CD4-positive, CD25-positive, alpha-beta regulatory T cell (primary cell): ENCODE results near the gene AUTS2. TPM values are rescaled to one million over a fixed set of nuclear protein-coding genes. Genes with fewer than 3 reads are reported as not detected.

Experiments used
- ATAC-seq, 2 donors: fragments of 150-1000 bp; cut with Tn5 transposase; one replicate each; pipeline ENCODE4 v1.10.0; 2021; ENCODE audit warnings: low read depth in 2 of 2, moderate number of reproducible peaks in 2 of 2, moderate library complexity in 1 of 2
- DNase-seq, 3 donors: peaks; one replicate each; pipeline versions ENCODE4 v3.0.0 to v3.0.0-alpha.2; 2012 to 2022; ENCODE audit warnings: mixed read lengths in 1 of 3
- H3K27ac ChIP-seq: one replicate; pipeline ENCODE4 v1.7.0; 2013; ENCODE audit warnings: mild to moderate bottlenecking, low read length; ENCODE audit not compliant: insufficient read depth, poor library complexity, severe bottlenecking
- H3K27me3 ChIP-seq: one replicate; pipeline ENCODE4 v1.7.0; 2013; ENCODE audit warnings: low read length; ENCODE audit not compliant: control insufficient read depth, insufficient read depth
- H3K36me3 ChIP-seq: one replicate; pipeline ENCODE4 v1.7.0; 2013; ENCODE audit warnings: mild to moderate bottlenecking, low read length, moderate library complexity; ENCODE audit not compliant: control insufficient read depth, insufficient read depth
- H3K4me1 ChIP-seq: 2 replicates; pipeline ENCODE4 v1.7.0; 2013; ENCODE audit warnings: mild to moderate bottlenecking, low read length; ENCODE audit not compliant: insufficient read depth, control insufficient read depth, poor library complexity, severe bottlenecking
- H3K4me3 ChIP-seq: one replicate; pipeline ENCODE4 v1.7.0; 2013; ENCODE audit warnings: low read depth, mild to moderate bottlenecking, low read length, moderate library complexity
- H3K9me3 ChIP-seq, 2 experiments: 1 replicate in 1 of 2; 2 replicates in 1 of 2; pipeline ENCODE4 v1.7.0; 2013; ENCODE audit warnings: low read length in 2 of 2, mild to moderate bottlenecking in 1 of 2, moderate library complexity in 1 of 2; ENCODE audit not compliant: control insufficient read depth in 2 of 2
- H3K27ac Mint-ChIP-seq, 3 donors: one replicate each; pipeline ENCODE4 v1.8.0; 2020 to 2022; ENCODE audit warnings: mild to moderate bottlenecking in 3 of 3, mixed read lengths in 3 of 3, moderate library complexity in 2 of 3
- H3K27me3 Mint-ChIP-seq: one replicate; pipeline ENCODE4 v1.8.0; 2022; ENCODE audit warnings: mild to moderate bottlenecking, mixed read lengths
- H3K36me3 Mint-ChIP-seq: one replicate; pipeline ENCODE4 v1.8.0; 2020; ENCODE audit warnings: mixed read lengths
- H3K4me1 Mint-ChIP-seq, 4 donors: one replicate each; pipeline ENCODE4 v1.8.0; 2020 to 2022; ENCODE audit warnings: mixed read lengths in 4 of 4, mild to moderate bottlenecking in 1 of 4
- H3K4me3 Mint-ChIP-seq, 4 donors: one replicate each; pipeline ENCODE4 v1.8.0; 2020 to 2022; ENCODE audit warnings: mild to moderate bottlenecking in 4 of 4, mixed read lengths in 4 of 4, moderate library complexity in 3 of 4
- H3K9me3 Mint-ChIP-seq, 7 donors: one replicate each; pipeline ENCODE4 v1.8.0; 2020 to 2022; ENCODE audit warnings: mixed read lengths in 7 of 7, mild to moderate bottlenecking in 3 of 7, moderate library complexity in 2 of 7
- polyA plus RNA-seq, 4 donors: library from polyadenylated mRNA; unstranded; fragments of 300-500 nt; fragmentation: Illumina TruSeq; gene quantifications; one replicate each; pipeline ENCODE4 v1.2.3, GENCODE V29; 2021
- total RNA-seq: library from RNA; stranded (reverse); gene quantifications from one replicate; pipeline ENCODE4 v1.2.3, GENCODE V29; 2022

AUTS2 gene
- total and polyA plus RNA-seq, 5 donors from 2014 or later: 0.47 to 32.4 (median 0.74) TPM

DNA sequence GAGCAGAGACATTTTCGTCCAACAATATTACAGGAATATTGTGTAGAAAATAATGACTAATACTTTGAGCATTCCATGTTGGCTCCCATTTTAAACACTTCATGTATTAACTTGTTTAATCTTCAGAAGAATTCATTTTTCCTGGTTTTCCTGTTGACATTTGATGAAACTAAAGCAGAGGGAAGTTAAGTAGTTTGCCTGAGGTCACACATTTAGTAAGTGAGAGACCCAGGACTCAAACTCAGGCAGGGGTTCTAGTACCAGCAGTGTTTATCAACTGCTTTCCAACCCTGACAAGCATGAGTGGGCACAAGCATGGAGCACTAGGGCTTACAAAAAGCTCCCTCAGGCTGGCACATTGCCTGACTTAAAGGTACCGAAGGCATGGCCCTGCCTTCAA lies 719.1 kb downstream of the AUTS2 start:
- H3K4me1 Mint-ChIP-seq: peaks cover 0 to 24% (median 9%) of the 10 kb centered on the region in 4 donors
- H3K36me3 ChIP-seq: no peaks in the 10 kb centered on the region
- peak overlapping the region in 1 of 4 donors; percentile 67 for H3K4me3 Mint-ChIP-seq
- H3K36me3 Mint-ChIP-seq: no peaks in the 10 kb centered on the region
- H3K9me3 Mint-ChIP-seq: peaks cover 0 to 12% (median 6%) of the 10 kb centered on the region in 7 donors
- H3K27me3 Mint-ChIP-seq: no peaks in the 10 kb centered on the region
- H3K4me1 ChIP-seq: peaks cover 4% of the 10 kb centered on the region
- H3K27ac Mint-ChIP-seq: no peak overlapping the region
- ATAC-seq (no peak), DNase-seq (no peak)
- no peaks in the 10 kb centered on the region for H3K9me3 ChIP-seq
- no peak overlapping the region for H3K27ac ChIP-seq
- H3K4me3 ChIP-seq: no peak overlapping the region
- no peaks in the 10 kb centered on the region for H3K27me3 ChIP-seq

DNA sequence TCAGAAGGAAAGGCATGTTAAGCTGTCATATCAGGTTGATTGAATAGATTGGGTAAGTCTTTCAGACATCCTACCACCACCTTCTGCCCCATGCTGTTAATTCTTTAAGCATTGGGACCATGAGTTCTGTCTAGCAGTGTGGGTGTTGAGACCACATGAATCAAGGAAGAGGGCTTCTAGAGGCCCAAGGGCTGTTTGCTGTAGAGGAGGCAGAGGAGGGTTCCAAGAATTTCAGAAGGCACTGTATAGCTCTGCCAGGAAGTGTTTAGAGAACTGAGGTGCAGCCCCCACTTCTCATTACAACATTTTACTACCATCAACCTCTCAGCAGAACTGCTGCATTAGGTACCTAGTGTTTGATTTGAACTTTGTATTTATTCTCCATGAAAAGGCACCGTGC lies 720.2 kb downstream of the AUTS2 start:
- Histone ChIP-seq H3K4me3 (no peak overlapping the region), H3K9me3 (no peaks in the 10 kb centered on the region), H3K36me3 (no peaks in the 10 kb centered on the region), H3K4me1 (no peaks in the 10 kb centered on the region), H3K27ac (no peak overlapping the region), H3K27me3 (no peaks in the 10 kb centered on the region)
- H3K27me3 Mint-ChIP-seq: no peaks in the 10 kb centered on the region
- no peak for ATAC-seq
- peaks cover 2 to 15% (median 6%) of the 10 kb centered on the region in 7 donors for H3K9me3 Mint-ChIP-seq
- DNase-seq: peak in 1 of 3 donors; percentile 54
- peak overlapping the region in 1 of 4 donors; percentile 5 for H3K4me3 Mint-ChIP-seq
- peaks cover 0 to 22% (median 6%) of the 10 kb centered on the region in 4 donors for H3K4me1 Mint-ChIP-seq
- H3K27ac Mint-ChIP-seq: peak overlapping the region in 1 of 3 donors; percentile 18
- no peaks in the 10 kb centered on the region for H3K36me3 Mint-ChIP-seq

DNA sequence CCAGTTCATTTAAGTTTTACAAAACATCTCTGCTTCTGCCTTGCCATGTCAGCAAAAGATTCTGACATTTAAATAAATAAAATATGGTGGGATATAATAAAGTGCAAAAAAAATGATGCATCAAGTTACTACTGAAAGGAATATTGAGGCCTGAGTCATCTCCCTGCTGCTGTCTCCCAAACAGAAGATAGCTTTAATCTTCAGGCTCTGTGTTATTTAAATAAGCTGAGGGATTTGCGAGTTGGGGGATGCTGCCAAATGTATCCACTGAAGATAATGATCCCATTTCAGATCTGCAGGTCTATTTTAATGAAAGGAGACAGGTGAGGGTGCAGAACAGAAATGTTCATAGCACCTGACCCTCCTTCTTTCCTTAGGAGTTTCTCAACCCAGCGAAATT lies 720.8 kb downstream of the AUTS2 start:
- H3K4me1 Mint-ChIP-seq: peaks cover 0 to 22% (median 6%) of the 10 kb centered on the region in 4 donors
- H3K9me3 Mint-ChIP-seq: peaks cover 2 to 15% (median 6%) of the 10 kb centered on the region in 7 donors
- Histone ChIP-seq H3K36me3 (no peaks in the 10 kb centered on the region), H3K27me3 (no peaks in the 10 kb centered on the region), H3K27ac (no peak overlapping the region), H3K4me3 (no peak overlapping the region), H3K9me3 (no peaks in the 10 kb centered on the region), H3K4me1 (no peaks in the 10 kb centered on the region)
- ATAC-seq: no peak
- no peaks in the 10 kb centered on the region for H3K27me3 Mint-ChIP-seq
- no peak overlapping the region for H3K4me3 Mint-ChIP-seq
- no peaks in the 10 kb centered on the region for H3K36me3 Mint-ChIP-seq
- no peak for DNase-seq
- H3K27ac Mint-ChIP-seq: no peak overlapping the region

DNA sequence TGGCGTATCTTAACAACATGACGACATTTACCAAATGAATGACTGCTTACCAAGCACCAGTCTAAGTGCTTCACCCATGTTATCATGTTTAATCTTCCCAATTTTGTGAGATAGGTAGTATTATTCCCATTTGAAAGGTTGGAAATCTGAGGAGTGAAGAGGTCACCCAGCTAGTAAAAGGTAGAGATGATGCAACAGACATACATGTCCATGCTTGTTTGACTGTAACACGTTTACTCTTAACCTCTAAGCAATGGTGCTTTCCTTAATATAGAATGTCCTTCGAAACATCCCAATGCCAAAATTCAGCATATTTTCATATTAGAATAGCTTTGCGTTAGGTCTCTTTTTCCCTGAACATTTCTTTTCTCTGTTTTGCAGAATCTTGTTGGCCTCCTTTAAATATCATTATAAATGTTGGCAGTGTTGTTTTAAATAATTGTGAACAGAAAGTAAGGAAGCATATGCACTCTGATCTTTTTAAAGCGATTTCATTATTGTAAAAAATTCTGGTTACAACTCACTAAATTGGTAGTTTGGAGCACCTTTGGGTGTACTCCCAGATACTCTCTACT lies 722.8 kb downstream of the AUTS2 start:
- H3K27ac ChIP-seq: no peak overlapping the region
- no peaks in the 10 kb centered on the region for H3K27me3 ChIP-seq
- no peaks in the 10 kb centered on the region for H3K4me1 ChIP-seq
- Mint-ChIP-seq H3K27ac (no peak overlapping the region), H3K27me3 (no peaks in the 10 kb centered on the region), H3K36me3 (no peaks in the 10 kb centered on the region), H3K9me3 (peaks cover 0 to 9% (median 2%) of the 10 kb centered on the region in 7 donors), H3K4me3 (no peak overlapping the region), H3K4me1 (peaks cover 0 to 22% (median 6%) of the 10 kb centered on the region in 4 donors)
- H3K36me3 ChIP-seq: no peaks in the 10 kb centered on the region
- DNase-seq (no peak), ATAC-seq (no peak)
- H3K4me3 ChIP-seq: no peak overlapping the region
- H3K9me3 ChIP-seq: no peaks in the 10 kb centered on the region

DNA sequence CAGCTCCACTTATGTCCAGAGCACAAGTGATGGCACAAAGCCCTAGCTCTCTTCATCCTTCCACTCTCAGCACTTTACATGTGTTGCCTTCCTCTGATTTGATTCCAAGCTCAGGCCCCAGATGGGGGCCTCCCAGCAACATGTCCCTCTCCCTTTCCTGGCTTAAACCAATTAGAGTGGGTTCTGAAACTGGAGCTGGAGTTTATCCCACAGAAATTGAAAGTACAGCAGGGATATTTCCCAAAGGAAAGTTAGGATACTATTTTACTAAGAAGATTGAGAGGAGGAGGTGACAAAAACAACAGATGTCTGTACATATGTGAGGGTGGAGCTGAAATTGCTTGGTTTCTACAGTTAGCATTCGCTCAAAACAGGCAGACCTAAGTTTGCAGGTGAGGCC lies 724.6 kb downstream of the AUTS2 start:
- Mint-ChIP-seq H3K9me3 (peaks cover 0 to 11% (median 2%) of the 10 kb centered on the region in 7 donors), H3K36me3 (no peaks in the 10 kb centered on the region), H3K27me3 (no peaks in the 10 kb centered on the region), H3K27ac (no peak overlapping the region), H3K4me1 (peaks cover 0 to 14% (median 4%) of the 10 kb centered on the region in 4 donors), H3K4me3 (no peak overlapping the region)
- Histone ChIP-seq H3K27me3 (no peaks in the 10 kb centered on the region), H3K4me3 (no peak overlapping the region), H3K9me3 (peaks cover 0 to 4% of the 10 kb centered on the region in 2 experiments), H3K4me1 (no peaks in the 10 kb centered on the region), H3K27ac (no peak overlapping the region), H3K36me3 (no peaks in the 10 kb centered on the region)
- no peak for ATAC-seq
- no peak for DNase-seq

DNA sequence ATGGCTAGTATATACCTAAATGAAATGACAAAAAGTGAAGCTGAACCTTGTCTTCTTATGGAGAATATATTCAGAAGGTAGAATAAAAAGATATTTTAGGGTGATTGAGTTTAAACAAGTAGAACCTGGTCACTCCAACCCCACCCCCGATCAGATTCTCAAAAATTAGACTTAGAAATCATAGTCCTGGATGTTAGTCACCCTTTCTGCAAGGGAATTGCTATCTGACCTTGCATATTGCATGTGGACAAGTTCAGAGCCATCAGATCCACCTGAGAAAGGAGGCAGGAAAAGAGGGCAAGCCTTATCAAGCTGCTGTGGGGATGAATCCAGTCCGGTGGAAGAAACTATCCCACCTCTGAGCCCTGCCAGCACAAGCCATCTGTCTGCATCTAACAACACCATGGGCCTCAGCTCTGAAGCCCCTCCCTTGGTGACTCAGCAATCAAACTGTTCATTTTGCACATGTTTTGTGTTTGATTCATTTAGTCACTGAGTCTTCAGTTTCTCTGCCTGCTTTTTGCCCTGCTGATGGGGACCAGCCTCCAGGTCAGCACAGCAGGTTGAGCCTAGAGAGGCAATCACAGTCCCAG lies 727.3 kb downstream of the AUTS2 start:
- peaks cover 0 to 22% (median 3%) of the 10 kb centered on the region in 7 donors for H3K9me3 Mint-ChIP-seq
- no peaks in the 10 kb centered on the region for H3K27me3 ChIP-seq
- H3K27ac ChIP-seq: no peak overlapping the region
- H3K36me3 ChIP-seq: no peaks in the 10 kb centered on the region
- DNase-seq (no peak), ATAC-seq (no peak)
- no peak overlapping the region for H3K4me3 Mint-ChIP-seq
- no peaks in the 10 kb centered on the region for H3K4me1 ChIP-seq
- peak overlapping the region in 1 of 3 donors; percentile 10 for H3K27ac Mint-ChIP-seq
- no peak overlapping the region for H3K4me3 ChIP-seq
- H3K27me3 Mint-ChIP-seq: no peaks in the 10 kb centered on the region
- no peaks in the 10 kb centered on the region for H3K36me3 Mint-ChIP-seq
- H3K4me1 Mint-ChIP-seq: peaks cover 0 to 5% (median 0%) of the 10 kb centered on the region in 4 donors
- H3K9me3 ChIP-seq: peaks cover 0 to 4% of the 10 kb centered on the region in 2 experiments

DNA sequence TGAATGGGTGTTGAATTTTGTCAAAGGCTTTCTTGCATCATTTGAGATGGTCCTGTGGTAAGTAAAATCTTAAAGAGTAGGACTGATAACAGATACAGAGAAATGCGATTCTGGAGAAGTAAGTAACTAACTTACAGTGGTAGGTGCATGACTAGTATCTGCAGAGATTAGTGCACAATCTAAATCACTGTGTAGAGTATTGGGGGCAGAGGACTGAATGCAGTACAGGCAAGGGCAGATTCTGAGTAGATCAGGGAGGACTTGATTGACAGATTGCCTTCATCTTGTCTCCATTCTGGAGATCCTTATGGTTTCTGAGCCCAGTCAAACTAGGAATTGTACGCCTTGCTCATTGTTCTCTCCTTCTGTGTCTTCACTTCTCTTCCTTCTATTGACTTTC lies 736.0 kb downstream of the AUTS2 start:
- peaks cover 0 to 13% (median 0%) of the 10 kb centered on the region in 4 donors for H3K4me1 Mint-ChIP-seq
- ATAC-seq (no peak), DNase-seq (no peak)
- Histone ChIP-seq H3K9me3 (no peaks in the 10 kb centered on the region), H3K4me1 (no peaks in the 10 kb centered on the region), H3K4me3 (no peak overlapping the region), H3K36me3 (no peaks in the 10 kb centered on the region), H3K27me3 (no peaks in the 10 kb centered on the region), H3K27ac (no peak overlapping the region)
- peak overlapping the region in 1 of 3 donors; percentile 30 for H3K27ac Mint-ChIP-seq
- H3K27me3 Mint-ChIP-seq: no peaks in the 10 kb centered on the region
- peaks cover 0 to 11% (median 4%) of the 10 kb centered on the region in 7 donors for H3K9me3 Mint-ChIP-seq
- H3K4me3 Mint-ChIP-seq: no peak overlapping the region
- H3K36me3 Mint-ChIP-seq: no peaks in the 10 kb centered on the region

DNA sequence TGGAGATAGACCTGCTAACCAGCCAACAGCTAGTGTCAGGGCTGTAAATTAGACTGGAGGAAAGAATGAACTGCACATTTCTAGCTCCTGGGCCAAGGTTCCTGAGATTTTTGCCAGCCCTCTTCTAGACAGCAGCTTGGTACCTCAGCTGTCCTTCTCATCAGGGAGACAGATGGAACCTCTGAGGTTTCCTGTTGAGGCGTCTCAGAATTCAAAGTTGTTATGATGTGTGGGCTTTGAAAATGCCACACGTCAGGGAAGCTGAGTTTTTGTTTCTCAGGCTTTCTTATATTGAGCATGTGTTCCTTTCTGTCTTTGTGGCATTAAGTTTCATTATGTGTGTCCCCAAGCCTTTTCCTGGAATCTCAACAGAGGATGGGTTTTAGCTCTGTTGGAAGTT lies 736.6 kb downstream of the AUTS2 start:
- H3K4me3 ChIP-seq: no peak overlapping the region
- no peak overlapping the region for H3K27ac ChIP-seq
- no peaks in the 10 kb centered on the region for H3K36me3 ChIP-seq
- Mint-ChIP-seq H3K4me3 (peak overlapping the region in 2 of 4 donors; percentile 8 to 15), H3K27me3 (no peaks in the 10 kb centered on the region), H3K27ac (peak overlapping the region in 2 of 3 donors; percentile 12 to 30), H3K4me1 (peaks cover 0 to 13% (median 0%) of the 10 kb centered on the region in 4 donors), H3K36me3 (no peaks in the 10 kb centered on the region), H3K9me3 (peaks cover 0 to 12% (median 5%) of the 10 kb centered on the region in 7 donors)
- no peaks in the 10 kb centered on the region for H3K27me3 ChIP-seq
- peak in 1 of 3 donors; percentile 12 for DNase-seq
- no peaks in the 10 kb centered on the region for H3K4me1 ChIP-seq
- ATAC-seq: no peak
- no peaks in the 10 kb centered on the region for H3K9me3 ChIP-seq
